Lower lobe of right lung (tissue), 2 donors: ENCODE results near the gene PDLIM4. TPM values are rescaled to one million over a fixed set of nuclear protein-coding genes. Genes with fewer than 3 reads are reported as not detected.
A peak's percentile ranks its signal among the peaks of the same experiment; 100 is the strongest.

Experiments
- ATAC-seq, 2 donors: fragments of 200-7000 bp; cut with Tn5 transposase; one replicate each; pipeline ENCODE4 v1.9.1; 2020 to 2022; ENCODE audit warnings: mild to moderate bottlenecking in 2 of 2, moderate library complexity in 2 of 2
- DNase-seq: peaks from one replicate; pipeline ENCODE4 v3.0.0-alpha.2; 2020
- H3K27ac ChIP-seq: fragments of 200-600 bp; one replicate; pipeline ENCODE4 v1.8.0; 2022
- H3K27me3 ChIP-seq: fragments of 200-600 bp; one replicate; pipeline ENCODE4 v1.8.0; 2022; ENCODE audit warnings: low read depth
- H3K36me3 ChIP-seq: fragments of 200-600 bp; one replicate; pipeline ENCODE4 v1.8.0; 2022; ENCODE audit warnings: mild to moderate bottlenecking
- H3K4me1 ChIP-seq: fragments of 200-600 bp; one replicate; pipeline ENCODE4 v1.8.0; 2022
- H3K4me3 ChIP-seq: fragments of 200-600 bp; one replicate; pipeline ENCODE4 v1.8.0; 2022; ENCODE audit warnings: mild to moderate bottlenecking
- H3K9me3 ChIP-seq: fragments of 200-600 bp; one replicate; pipeline ENCODE4 v1.8.0; 2022
- intact Hi-C: fragments of 100-400 bp; cut with DNase I; formaldehyde crosslinking; loops from one replicate; pipeline ENCODE4 v1.11.0; 2022
- total RNA-seq: library from RNA; stranded (reverse); fragmentation: NEBNext Ultra II Directional; extraction: Animal tissue kit (Norgen Biotek cat#: 25700); gene quantifications from one replicate; pipeline ENCODE4 v1.2.1, GENCODE V29; 2021
- TF ChIP-seq, protein P1 (sequence below): fragments of 200-600 bp; IDR thresholded peaks from one replicate; pipeline ENCODE4 v1.8.0; 2022; ENCODE audit warnings: antibody characterized with exemption, mild to moderate bottlenecking
- donor health status: DM: no; HTN: yes; CAD: no; lungs with severe emphysema.

PDLIM4 gene
- total RNA-seq, 1 donor from 2014 or later, result 6.7 TPM

DNA sequence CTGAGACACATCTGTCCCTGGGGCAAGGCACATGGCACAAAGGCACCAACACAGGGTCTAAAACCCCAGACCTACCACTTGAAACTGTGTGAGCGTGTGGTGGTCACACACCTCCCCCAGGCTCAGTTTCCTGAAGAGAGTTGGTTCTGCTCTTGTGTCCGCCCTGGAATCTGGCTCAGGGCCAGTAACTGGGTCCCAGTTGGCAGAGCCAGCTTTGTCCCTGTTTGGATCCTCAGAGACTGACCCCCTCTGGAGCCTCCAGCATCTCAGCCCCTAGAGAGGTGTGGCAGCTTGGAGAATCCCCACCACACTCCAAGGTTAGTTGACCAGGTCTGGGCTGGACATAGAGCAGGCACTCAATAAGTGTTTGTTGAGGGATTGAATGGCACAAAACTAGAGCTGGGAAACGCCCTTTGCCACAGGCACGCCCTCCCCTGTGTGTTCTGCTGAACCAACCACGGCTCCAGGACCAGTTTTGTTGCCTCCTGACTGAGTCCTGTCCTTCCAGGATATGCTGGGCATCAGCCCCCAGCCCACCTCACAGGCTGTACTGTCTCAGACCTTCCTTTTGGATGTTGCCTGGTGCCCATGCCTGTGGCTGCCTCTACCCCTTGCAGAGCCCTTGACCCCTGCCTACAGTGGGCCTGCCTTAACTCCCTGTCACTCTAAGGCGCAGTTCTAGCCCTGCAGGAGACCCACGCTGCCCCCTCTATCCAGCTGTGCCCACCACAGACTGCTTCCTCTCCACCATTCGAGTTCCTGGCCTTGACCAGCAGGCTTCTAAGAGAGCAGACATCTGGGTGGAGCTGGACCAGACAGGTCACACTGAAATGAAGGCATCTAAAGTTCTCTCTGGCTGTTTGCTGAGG is 3.8 kb upstream of the PDLIM4 start:
- intact Hi-C loops, result no loop called here
- H3K9me3 ChIP-seq, result no peaks in the 10 kb centered on the region
- no peak overlapping the region for H3K27ac ChIP-seq
- DNase-seq (no peak), ATAC-seq (no peak)
- peaks cover 9% of the 10 kb centered on the region for H3K27me3 ChIP-seq
- peaks cover 9% of the 10 kb centered on the region for H3K4me1 ChIP-seq
- H3K4me3 ChIP-seq, result no peak overlapping the region
- TF ChIP-seq, protein P1, sequence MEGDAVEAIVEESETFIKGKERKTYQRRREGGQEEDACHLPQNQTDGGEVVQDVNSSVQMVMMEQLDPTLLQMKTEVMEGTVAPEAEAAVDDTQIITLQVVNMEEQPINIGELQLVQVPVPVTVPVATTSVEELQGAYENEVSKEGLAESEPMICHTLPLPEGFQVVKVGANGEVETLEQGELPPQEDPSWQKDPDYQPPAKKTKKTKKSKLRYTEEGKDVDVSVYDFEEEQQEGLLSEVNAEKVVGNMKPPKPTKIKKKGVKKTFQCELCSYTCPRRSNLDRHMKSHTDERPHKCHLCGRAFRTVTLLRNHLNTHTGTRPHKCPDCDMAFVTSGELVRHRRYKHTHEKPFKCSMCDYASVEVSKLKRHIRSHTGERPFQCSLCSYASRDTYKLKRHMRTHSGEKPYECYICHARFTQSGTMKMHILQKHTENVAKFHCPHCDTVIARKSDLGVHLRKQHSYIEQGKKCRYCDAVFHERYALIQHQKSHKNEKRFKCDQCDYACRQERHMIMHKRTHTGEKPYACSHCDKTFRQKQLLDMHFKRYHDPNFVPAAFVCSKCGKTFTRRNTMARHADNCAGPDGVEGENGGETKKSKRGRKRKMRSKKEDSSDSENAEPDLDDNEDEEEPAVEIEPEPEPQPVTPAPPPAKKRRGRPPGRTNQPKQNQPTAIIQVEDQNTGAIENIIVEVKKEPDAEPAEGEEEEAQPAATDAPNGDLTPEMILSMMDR, result no peak
- H3K36me3 ChIP-seq, result no peaks in the 10 kb centered on the region

DNA sequence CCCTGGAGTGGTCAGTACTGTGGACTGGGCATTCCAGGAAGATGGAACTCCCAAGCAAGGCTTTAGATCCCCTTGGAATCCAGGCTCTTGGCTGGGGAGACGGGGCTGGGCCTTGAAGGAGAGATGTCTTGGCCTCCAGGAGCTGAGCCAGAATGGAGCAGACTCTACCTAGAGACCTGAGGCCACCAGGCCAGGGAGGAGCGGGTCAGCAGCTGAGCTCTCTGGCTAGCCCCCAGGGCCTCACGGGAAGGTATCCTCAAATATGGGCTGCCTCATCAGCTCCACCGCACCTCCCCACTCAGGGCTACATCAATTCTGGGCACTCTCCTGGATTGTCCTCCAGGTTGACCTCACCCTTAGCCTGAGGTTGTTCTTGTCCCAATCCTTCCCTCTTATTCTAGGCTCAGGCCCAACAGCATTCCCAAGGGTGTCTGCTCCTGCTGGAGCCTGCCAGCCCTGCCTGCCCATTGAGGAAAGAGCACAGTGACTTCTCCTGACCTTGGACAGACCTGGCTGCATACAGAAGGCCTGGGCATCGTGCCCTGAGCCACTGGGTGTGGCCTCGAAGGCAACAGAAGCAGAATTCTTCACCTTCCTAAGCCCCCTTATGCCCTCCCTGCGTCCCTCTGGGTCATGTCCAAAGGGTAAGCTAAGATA is 3.0 kb upstream of the PDLIM4 start:
- H3K4me3 ChIP-seq, result no peak overlapping the region
- peaks cover 9% of the 10 kb centered on the region for H3K27me3 ChIP-seq
- ATAC-seq, result no peak
- intact Hi-C loops, result no loop called here
- peak; percentile 59 for DNase-seq
- H3K4me1 ChIP-seq, result peaks cover 12% of the 10 kb centered on the region
- no peaks in the 10 kb centered on the region for H3K9me3 ChIP-seq
- TF ChIP-seq, protein P1, result no peak
- H3K36me3 ChIP-seq, result no peaks in the 10 kb centered on the region
- no peak overlapping the region for H3K27ac ChIP-seq

DNA sequence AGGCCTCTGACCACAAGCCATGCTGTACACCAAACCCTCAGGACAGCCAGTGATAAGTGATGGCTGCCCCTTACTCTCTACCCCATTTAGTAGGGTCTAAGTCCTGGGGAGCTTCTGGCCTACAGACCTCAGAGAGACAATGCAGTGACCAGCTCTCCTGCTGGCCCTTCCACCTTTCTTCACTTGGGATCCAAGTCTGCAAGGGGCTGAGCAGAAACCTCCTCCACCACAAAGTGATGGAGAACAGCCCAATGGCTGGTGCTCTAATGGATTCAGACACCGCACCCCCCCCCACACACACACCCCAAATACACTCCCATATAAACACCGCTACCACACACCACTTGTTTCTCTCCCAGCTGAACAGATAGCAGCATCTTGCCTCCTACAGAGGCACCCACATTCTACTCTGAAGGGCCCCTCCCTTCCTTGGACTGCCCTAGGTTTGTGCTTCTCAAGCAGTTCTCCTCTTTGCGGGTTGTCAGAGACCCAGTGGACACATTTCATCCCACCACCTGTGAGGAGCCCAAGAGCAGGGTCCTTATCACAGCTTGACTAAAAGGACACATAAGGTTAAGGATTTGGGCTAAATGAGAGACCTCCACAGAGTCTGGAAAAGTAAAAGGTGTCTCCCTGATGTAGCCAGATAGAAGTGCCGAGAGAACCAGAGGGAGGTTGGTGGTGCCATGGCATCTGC is 1.3 kb upstream of the PDLIM4 start:
- DNase-seq (no peak), ATAC-seq (no peak)
- Histone ChIP-seq H3K27ac (no peak overlapping the region), H3K4me3 (no peak overlapping the region), H3K27me3 (peaks cover 9% of the 10 kb centered on the region), H3K36me3 (no peaks in the 10 kb centered on the region), H3K4me1 (peaks cover 30% of the 10 kb centered on the region), H3K9me3 (no peaks in the 10 kb centered on the region)
- TF ChIP-seq, protein P1, result no peak
- intact Hi-C loops, result no loop called here

DNA sequence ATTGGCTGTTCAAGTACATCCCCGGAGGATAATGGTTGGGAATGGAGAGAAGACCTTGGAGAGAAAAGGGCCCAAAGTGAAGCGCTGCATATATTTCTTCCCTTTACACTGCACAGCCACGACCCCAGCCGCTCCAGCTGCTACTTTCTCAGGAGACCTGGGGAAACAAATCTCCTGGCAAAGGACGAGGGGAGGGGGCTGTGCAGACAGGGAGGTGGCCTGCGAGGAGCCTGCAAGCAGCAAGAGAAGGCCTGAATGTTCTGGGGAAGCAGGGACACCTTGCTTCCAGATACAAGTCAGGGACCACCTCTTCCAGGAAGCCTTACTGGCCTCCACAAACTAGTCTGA is 739 bp upstream of the PDLIM4 start:
- peak overlapping the region; percentile 54 for H3K4me3 ChIP-seq
- no peaks in the 10 kb centered on the region for H3K9me3 ChIP-seq
- DNase-seq, result no peak
- no peak for ATAC-seq
- peaks cover 33% of the 10 kb centered on the region for H3K4me1 ChIP-seq
- peaks cover 9% of the 10 kb centered on the region for H3K27me3 ChIP-seq
- no peaks in the 10 kb centered on the region for H3K36me3 ChIP-seq
- TF ChIP-seq, protein P1, result no peak
- intact Hi-C loops, result no loop called here
- H3K27ac ChIP-seq, result no peak overlapping the region

DNA sequence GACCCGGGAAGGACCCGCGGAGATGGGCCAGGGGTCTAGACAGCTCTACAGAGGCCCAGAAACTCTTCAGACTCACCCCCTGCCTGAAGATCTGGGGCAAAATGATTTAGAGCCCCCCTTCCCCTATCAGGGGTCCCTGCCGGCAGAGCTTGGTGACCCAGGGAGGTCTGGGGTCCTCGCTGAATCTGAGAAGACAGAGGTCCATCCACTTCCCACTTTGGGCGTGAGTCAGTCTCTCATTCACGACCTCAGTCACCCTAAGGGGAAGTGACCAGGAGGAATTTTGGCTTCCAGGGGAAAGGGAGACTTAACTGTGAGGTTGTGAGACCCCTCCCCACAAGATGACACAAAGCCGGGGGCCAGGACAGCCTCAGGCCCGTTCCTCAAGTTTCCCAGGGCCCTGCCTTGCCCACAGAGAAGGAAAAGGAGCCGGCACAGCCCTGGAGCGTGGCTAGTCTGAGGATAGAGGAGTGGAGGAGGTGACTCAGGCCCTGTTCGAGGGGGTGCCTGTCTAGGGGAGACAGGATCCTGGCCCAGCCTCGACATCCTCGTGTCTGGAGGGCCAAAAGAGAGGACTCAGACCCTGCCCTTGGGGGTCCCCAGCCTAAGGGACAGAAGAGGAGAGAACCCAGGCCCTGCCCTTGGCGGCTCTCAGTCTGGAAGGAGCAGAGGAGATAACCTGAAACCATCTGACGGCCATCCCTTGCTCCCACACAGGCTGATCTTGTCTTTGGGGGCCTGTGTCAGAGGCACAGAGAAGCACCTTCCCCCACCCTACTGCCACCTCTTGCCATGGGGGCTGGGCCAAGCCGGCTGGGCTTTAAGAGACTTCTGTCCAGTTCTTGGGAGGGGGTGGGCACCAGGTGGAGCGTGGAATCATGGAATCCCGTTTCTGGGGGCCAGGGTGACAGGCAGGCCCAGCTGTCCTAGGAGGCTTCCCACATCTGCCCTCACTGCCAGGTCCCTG is 889 bp downstream of the PDLIM4 start:
- Histone ChIP-seq H3K9me3 (no peaks in the 10 kb centered on the region), H3K4me1 (peaks cover 36% of the 10 kb centered on the region), H3K4me3 (peak overlapping the region; percentile 54), H3K27ac (peak overlapping the region; percentile 63), H3K36me3 (no peaks in the 10 kb centered on the region), H3K27me3 (peaks cover 9% of the 10 kb centered on the region)
- intact Hi-C loops, result no loop called here
- DNase-seq (no peak), ATAC-seq (peak; percentile 30 to 39)
- TF ChIP-seq, protein P1, result no peak
